Activated B cell treated with CpG ODN at 0.5 μM for 24 hours (primary cell): Measurements from ENCODE around the gene SACS. TPM values are rescaled to one million over a fixed set of nuclear protein-coding genes. Genes with fewer than 3 reads are reported as not detected.

Source experiments
- ATAC-seq: fragments of 200-7000 bp; cut with Tn5 transposase; one replicate; pipeline ENCODE4 v1.10.0; 2021; ENCODE audit warnings: low read depth, mild to moderate bottlenecking, moderate library complexity
- CTCF ChIA-PET: fragments of 350-600 bp; sonication (Branson Sonifier 250); formaldehyde crosslinking; loops from one replicate; lab custom pipeline; 2021; ENCODE audit warnings: antibody characterized with exemption; lab: Charles Lee
- POLR2A ChIA-PET: fragments of 350-600 bp; sonication (Branson Sonifier 250); formaldehyde crosslinking; loops from one replicate; lab custom pipeline; 2021; ENCODE audit warnings: antibody characterized with exemption; lab: Charles Lee
- DNase-seq: peaks from one replicate; pipeline ENCODE4 v3.0.0; 2022
- H3K27ac Mint-ChIP-seq: one replicate; pipeline ENCODE4 v1.8.0; 2020; ENCODE audit warnings: mixed read lengths
- H3K27me3 Mint-ChIP-seq: one replicate; pipeline ENCODE4 v1.8.0; 2021; ENCODE audit warnings: mixed read lengths
- H3K36me3 Mint-ChIP-seq: one replicate; pipeline ENCODE4 v1.8.0; 2021; ENCODE audit warnings: low read depth, mixed read lengths
- H3K4me1 Mint-ChIP-seq: one replicate; pipeline ENCODE4 v1.8.0; 2021; ENCODE audit warnings: mixed read lengths
- H3K4me3 Mint-ChIP-seq: one replicate; pipeline ENCODE4 v1.8.0; 2020; ENCODE audit warnings: mild to moderate bottlenecking, mixed read lengths
- H3K9me3 Mint-ChIP-seq: one replicate; pipeline ENCODE4 v1.8.0; 2020; ENCODE audit warnings: mixed read lengths
- intact Hi-C: fragments of 100-400 bp; cut with micrococcal nuclease; formaldehyde crosslinking; loops from one replicate; pipeline ENCODE4 v1.15.1; 2024
- total RNA-seq: library from RNA; stranded (reverse); gene quantifications from 2 replicates; pipeline ENCODE4 v1.2.3, GENCODE V29; 2022
- TF ChIP-seq, protein P1 (sequence below): fragments of 200-600 bp; IDR thresholded peaks from one replicate; pipeline ENCODE4 v1.8.0; 2022; ENCODE audit warnings: antibody characterized with exemption, mild to moderate bottlenecking

Gene SACS
- total RNA-seq, 1 donor from 2014 or later = 29.3 TPM

DNA sequence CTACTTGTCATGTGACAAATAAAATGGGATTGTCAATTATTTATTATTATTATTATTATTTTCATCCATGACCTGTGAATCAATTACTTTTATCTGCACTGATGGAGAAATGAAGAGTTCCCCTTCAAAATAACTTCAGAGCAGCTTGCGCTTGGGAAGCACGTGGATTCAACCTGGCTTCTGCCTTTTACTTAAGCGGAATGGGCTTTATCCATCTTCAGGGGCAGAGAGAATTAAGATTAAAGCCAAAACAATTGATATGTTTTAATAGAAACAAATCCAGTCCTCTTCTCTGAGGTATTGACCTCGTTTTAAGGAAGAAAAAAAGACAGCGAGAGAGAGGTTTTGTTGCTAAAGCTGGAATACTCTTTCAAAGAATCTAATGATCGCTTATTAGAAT, 876 bp downstream of the SACS start:
- peaks cover 40% of the 10 kb centered on the region for H3K27me3 Mint-ChIP-seq
- intact Hi-C loops = no loop called here
- ATAC-seq = no peak
- H3K9me3 Mint-ChIP-seq = no peaks in the 10 kb centered on the region
- ChIA-PET CTCF (no interaction called here), POLR2A (no interaction called here)
- no peak for DNase-seq
- H3K4me1 Mint-ChIP-seq = peaks cover 8% of the 10 kb centered on the region
- TF ChIP-seq, protein P1, sequence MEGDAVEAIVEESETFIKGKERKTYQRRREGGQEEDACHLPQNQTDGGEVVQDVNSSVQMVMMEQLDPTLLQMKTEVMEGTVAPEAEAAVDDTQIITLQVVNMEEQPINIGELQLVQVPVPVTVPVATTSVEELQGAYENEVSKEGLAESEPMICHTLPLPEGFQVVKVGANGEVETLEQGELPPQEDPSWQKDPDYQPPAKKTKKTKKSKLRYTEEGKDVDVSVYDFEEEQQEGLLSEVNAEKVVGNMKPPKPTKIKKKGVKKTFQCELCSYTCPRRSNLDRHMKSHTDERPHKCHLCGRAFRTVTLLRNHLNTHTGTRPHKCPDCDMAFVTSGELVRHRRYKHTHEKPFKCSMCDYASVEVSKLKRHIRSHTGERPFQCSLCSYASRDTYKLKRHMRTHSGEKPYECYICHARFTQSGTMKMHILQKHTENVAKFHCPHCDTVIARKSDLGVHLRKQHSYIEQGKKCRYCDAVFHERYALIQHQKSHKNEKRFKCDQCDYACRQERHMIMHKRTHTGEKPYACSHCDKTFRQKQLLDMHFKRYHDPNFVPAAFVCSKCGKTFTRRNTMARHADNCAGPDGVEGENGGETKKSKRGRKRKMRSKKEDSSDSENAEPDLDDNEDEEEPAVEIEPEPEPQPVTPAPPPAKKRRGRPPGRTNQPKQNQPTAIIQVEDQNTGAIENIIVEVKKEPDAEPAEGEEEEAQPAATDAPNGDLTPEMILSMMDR = no peak
- no peak overlapping the region for H3K27ac Mint-ChIP-seq
- H3K36me3 Mint-ChIP-seq = no peaks in the 10 kb centered on the region
- no peak overlapping the region for H3K4me3 Mint-ChIP-seq

DNA sequence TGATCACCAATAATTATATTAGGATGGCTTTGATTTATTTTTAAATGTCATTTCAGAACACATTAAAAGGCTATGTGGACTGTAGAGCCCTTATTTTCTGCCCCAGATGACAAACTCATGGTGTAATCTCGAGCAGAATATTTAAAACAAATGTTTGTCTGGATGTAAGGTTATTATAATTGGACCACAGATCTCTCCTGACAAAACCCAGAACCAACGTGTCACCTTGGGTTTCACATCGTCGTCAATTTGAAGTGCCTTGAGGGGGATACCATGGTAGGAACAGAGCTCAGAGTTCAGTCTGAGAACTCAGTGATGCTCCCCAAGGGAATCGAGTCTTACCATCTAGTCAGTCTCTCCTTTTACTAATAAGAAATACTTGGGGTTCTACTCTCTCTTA, 2.8 kb downstream of the SACS start:
- Mint-ChIP-seq H3K4me3 (no peak overlapping the region), H3K4me1 (peaks cover 8% of the 10 kb centered on the region), H3K27ac (no peak overlapping the region), H3K36me3 (no peaks in the 10 kb centered on the region), H3K9me3 (no peaks in the 10 kb centered on the region), H3K27me3 (peaks cover 38% of the 10 kb centered on the region)
- TF ChIP-seq, protein P1 = no peak
- POLR2A ChIA-PET = no interaction called here
- DNase-seq (no peak), ATAC-seq (no peak)
- CTCF ChIA-PET = no interaction called here
- intact Hi-C loops = no loop called here

DNA sequence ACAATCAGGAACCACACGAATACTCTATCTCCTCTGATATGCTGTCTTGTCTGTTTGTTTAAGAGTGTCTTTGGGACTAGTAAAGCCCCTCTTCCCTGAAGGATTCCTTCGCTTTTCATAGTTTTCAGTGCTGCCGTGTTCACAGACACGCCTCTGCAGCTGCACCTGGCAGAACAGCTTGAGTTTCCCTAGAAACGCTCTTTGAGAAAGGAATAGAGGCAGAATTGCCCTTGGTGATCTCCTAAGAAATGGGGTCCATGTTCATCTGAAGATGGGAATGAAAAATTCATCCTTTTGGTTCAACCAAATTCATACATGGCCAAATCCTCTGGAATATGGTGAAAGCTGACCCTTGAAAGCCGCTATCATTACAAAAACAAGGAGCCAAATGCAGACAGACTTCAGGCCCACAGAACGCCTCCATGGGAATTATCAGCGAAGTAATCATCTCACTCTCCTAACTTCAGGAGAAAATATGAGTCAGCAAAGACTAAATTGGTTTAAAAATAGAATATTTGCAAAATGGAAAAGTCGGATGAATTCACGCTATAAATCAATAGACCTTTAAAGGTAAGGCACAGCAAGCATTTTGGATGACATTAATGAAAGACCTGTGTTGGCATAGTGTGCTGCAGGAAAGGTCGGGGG, 5.5 kb downstream of the SACS start:
- ChIA-PET POLR2A (no interaction called here), CTCF (no interaction called here)
- Mint-ChIP-seq H3K36me3 (no peaks in the 10 kb centered on the region), H3K27ac (no peak overlapping the region), H3K9me3 (no peaks in the 10 kb centered on the region), H3K4me3 (no peak overlapping the region), H3K27me3 (peaks cover 23% of the 10 kb centered on the region), H3K4me1 (peaks cover under 1% of the 10 kb centered on the region)
- DNase-seq (no peak), ATAC-seq (no peak)
- TF ChIP-seq, protein P1 = no peak
- intact Hi-C loops = no loop called here

DNA sequence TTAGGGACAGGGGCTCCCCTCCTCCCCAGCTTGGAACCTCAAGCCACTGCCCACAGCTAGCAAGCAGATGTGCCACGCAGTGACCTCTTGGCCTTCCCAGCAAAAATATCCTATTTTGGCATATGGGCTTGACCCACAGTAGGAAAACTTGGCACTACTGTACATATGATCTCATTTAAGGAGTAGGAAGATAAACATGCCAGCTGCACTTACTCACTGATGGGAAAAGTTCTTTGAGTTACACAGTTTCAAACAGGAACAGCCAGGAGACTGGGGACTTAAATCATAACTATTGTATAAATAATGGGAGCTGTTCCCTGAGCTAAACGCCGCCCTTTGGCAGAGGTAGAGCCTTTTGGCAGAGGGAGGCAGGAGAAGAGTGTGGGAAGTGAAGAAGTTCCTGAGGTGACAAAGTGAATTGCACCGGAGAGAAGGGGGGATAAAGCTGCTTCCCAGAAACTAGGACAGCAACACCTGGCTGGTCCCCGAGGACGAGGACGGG, 6.1 kb downstream of the SACS start:
- Mint-ChIP-seq H3K4me1 (no peaks in the 10 kb centered on the region), H3K4me3 (no peak overlapping the region), H3K27me3 (peaks cover 22% of the 10 kb centered on the region), H3K36me3 (no peaks in the 10 kb centered on the region), H3K9me3 (no peaks in the 10 kb centered on the region), H3K27ac (no peak overlapping the region)
- ChIA-PET POLR2A (no interaction called here), CTCF (no interaction called here)
- intact Hi-C loops = no loop called here
- TF ChIP-seq, protein P1 = no peak
- DNase-seq = no peak
- no peak for ATAC-seq

DNA sequence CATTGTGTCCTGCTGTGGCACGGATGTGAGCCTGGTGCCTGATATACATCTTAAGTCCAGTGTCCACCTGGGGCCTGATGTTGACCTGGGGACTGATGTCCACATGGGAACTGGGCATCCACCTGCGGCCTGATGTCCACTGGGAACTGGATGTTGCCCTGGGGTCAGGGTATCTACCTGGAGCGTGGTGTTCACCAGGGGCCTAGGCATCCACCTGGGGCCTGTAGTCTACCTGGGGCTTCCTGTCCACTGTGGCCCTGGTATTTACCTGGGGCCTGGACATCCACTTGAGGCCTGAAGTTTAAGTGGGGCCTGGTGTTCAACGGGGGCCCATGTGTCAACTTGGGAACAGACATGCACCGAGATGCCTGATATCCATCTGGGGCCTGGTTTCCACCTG, 11.9 kb downstream of the SACS start:
- CTCF ChIA-PET = no interaction called here
- Mint-ChIP-seq H3K27me3 (no peaks in the 10 kb centered on the region), H3K9me3 (no peaks in the 10 kb centered on the region), H3K27ac (no peak overlapping the region), H3K36me3 (no peaks in the 10 kb centered on the region), H3K4me1 (no peaks in the 10 kb centered on the region), H3K4me3 (no peak overlapping the region)
- DNase-seq (no peak), ATAC-seq (no peak)
- intact Hi-C loops = no loop called here
- TF ChIP-seq, protein P1 = no peak
- POLR2A ChIA-PET = no interaction called here
